Activated CD4-positive, alpha-beta T cell treated with anti-CD3 and anti-CD28 coated beads for 1 hour (primary cell): Measurements from ENCODE around the gene AATF.

ENCODE experiments used
- DNase-seq: peaks from one replicate; pipeline ENCODE4 v3.0.0-alpha.2; 2020

The AATF gene

DNA sequence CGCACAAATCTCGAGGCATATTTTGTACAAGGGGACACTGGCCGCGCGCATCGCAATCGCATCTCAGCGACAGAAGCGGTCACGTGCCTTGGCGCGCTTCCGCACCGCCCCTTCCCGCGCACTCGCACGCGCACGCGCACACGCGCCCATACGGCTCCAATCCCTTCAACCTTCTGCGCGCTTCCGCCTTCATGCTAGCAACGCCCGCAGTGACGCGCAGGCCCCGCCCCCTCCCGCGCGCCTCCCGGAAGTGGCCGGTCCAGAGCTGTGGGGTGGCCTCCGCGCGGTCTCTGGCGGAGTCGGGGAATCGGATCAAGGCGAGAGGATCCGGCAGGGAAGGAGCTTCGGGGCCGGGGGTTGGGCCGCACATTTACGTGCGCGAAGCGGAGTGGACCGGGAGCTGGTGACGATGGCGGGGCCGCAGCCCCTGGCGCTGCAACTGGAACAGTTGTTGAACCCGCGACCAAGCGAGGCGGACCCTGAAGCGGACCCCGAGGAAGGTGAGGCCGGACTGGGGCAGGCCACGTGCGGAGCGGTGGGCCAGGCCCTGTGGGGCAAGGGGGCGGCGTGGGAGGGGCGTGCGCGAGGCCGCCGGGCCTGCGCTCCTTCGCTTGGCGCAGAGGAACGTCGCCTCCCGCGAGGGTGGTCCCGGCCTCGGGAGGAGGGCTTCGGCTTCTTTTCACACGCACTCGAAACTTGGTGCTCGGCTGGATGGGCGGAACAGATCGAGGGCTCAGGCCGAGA, at the start of gene AATF:
Gene AATF (plus strand): TSS at position 238 of the 744 bp plus-strand sequence. CDS start 172 bp downstream, at position 410.
- DNase-seq, result peak; percentile 94

GRCh38 chr17:36899250-36900159, 49.2 kb upstream of the AATF start:
- no peak for DNase-seq

DNA sequence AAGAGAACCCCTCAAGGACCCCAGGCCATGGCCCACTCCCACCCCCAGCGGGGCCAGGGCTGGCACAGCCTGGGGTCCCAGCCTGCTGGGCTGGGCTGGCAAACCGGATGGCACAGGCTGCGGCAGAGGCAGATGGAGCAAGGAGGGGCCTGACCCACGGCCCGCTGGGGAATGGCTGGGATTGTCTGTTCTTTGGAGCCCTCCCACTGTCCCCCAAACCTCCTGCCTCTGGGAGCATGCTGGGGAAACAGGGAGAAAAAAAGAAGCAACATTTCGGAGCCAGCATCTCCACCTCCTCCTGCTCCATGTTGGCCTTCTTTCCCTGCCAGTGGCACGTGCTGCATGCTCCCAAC, 48.6 kb upstream of the AATF start:
- no peak for DNase-seq

DNA sequence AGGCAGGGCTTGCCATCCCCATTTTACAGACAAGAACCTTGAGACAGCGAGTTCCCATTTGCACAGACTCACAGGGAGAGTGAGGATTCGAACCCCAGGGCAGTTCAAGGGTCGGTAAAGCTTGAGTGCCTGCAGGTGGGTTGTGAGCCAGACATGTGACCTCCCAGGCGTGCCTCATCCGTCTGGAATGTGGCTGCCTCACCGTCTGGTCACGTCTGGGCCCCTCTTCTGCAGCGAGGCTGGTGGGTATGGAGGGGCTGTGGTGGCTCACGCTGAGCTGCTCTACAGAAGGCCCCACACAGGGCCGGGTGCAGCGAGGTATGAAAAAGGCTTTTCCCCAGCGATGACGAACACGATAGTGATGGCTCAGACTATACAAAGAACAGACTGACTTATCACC, 47.2 kb upstream of the AATF start:
- no peak for DNase-seq

DNA sequence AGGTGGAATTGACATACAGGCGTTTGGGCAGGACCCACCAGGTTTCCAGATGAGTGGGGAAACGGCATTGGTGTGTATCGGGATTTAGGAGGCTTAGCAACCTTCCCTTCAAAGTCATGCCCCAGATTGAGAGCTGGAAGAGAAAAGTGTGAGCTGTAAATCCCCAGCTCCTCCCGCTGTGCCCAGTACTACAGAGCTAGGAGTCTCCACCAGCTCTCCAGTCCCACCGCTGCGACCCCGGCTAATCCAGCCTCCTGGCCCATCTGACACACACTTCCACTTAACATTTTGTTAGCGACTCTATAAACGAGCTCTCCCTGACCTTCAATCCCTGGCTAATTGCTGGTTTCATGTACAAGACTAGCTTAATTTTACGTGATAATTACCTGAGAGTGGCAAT, 41.3 kb upstream of the AATF start:
- no peak for DNase-seq

GRCh38 chr17:36910513-36910912, 38.2 kb upstream of the AATF start:
- DNase-seq, result no peak

GRCh38 chr17:36911001-36911400, 37.8 kb upstream of the AATF start:
- no peak for DNase-seq

DNA sequence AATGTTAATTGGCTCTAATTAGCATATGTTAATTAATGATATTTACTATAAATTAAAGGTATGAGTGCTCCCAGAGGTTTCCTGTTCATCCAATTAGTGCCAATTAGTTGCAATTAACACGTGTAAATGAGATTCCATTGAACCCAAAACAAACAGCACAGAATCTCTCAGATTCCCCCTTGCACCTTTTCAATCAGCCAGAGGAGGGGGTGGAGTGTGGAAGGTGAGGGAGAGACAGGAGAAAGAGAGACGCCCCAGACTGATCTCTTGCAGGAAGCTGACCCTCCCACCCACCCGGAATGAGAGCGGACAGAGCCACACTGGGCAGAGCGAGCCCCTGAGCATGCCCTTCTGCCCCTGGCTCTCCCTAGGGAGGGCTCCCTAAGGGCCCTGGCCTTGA, 35.6 kb upstream of the AATF start:
- no peak for DNase-seq

- DNase-seq, result no peak
These were observed 30.5 kb upstream of the AATF start for GRCh38 chr17:36918211-36918691.

GRCh38 chr17:36919407-36919968, 29.3 kb upstream of the AATF start:
- DNase-seq, result no peak

- DNase-seq, result no peak
These were observed 28.4 kb upstream of the AATF start for GRCh38 chr17:36920032-36921005.

- no peak for DNase-seq
These were observed 27.5 kb upstream of the AATF start for GRCh38 chr17:36921095-36921851.

DNA sequence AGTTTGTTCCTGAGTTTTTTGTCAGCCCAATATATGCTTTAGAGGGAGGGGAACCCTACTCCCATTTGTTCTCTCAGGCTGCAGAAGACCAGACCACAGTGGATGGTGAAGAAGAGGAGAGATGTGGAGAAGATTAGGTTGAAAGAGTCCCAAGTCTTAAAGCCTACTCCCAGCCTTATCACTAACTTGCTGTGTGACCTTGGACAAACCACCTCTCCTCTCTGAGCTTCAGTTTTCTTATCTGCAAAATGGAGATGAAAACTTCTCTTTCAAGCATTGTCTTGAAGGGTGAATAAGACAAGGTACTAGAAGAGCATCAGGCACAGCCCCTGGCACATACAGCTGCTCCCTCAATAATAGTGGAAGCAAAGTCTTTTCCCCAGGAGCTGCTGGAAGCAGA, 26.6 kb upstream of the AATF start:
- no peak for DNase-seq

GRCh38 chr17:36923814-36924221, 24.9 kb upstream of the AATF start:
- DNase-seq, result no peak

- DNase-seq, result no peak
These were observed 22.5 kb upstream of the AATF start for GRCh38 chr17:36926226-36926625.

GRCh38 chr17:36926701-36927100, 22.1 kb upstream of the AATF start:
- DNase-seq, result no peak

DNA sequence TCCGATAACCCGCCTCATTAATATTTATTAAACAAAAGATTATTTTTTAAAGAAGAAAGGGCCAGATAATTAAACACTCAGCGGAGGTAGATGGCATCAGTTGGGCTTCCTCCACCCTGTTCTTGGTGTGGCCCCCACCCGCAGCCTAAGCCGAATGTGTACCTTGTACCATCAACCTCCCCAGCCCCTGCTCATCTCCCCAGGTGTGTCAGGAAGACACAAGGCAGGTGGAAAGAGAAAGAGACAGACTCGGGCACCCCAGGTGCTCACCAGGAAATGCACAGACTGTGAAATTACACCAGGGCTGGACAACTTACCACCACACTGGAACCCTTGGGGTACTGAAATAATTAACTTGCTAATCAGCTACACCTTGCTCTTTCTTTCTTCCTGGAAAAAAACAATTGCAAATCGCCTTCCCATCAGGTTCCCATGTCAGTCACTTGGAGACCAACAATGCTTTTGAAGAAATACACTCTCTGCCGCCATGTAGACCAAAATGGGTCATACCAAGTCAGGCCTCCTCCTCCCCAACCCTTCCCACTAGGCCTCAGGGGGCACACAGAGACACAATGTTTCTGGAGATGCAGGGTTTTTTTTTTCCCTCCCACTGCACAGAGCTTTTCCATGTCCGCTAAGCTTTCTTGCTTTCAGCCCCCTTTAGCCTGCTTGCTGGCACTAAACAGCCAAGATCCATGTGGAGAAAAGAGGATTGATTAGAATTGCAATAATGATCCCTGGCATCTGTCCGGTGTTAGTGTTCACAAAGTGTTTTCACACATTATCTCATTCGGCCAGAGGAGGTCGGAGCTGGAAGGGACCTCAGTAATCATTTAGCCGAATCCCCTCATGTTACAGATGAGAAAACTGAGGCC, 20.0 kb upstream of the AATF start:
- DNase-seq, result no peak

DNA sequence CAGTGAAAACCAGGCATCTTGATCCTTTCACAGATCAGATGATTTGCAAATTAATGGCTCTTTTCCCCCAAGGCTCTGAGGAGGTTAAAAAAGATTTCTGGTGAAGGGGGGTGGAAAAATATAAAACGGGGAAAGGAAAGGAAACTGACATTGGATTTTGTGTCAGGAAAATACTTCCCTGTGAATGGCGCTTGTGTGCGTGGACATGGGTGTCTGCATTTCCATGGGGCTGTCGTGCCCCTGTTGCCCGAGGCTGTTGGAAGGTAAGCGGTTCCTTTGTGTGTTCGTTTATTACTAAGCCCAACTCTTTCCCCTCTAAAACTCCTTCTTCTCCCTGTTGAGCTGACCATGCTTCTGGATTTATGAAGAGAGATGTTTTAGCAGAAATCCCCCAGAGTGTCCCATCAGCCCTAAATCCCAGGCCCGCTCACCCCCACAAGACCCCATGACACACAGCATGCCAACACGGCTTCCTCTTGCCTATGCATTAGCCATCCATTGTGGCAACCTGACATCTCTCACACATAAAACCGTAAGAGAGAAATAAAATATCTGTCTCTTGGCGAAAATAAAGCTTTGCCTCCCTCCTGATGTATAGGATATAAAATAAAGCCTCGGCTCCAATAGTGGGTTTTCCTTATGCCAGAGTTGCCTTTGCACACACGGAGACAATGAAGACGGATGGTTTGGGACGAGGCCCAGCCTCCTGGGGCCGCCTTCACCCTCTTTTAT, 18.7 kb upstream of the AATF start:
- no peak for DNase-seq

DNA sequence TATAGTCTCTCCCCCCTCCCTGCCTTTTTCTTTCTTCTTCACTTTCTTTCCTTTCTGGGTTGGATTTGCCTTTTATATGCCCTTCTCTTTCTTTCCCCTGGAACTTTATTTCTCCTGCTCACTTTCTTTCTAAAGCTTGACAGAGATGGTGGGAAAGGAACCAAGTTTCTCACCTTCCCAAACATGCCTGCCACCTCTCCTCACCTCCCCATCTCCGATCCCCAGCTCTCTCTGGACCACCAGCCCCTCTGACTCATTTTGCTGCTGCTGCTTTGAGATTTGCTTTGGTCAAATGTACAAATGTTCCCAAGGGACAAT, 18.2 kb upstream of the AATF start:
- DNase-seq, result no peak

- no peak for DNase-seq
These were observed 17.6 kb upstream of the AATF start for GRCh38 chr17:36931096-36931696.
